Parathyroid adenoma (tissue), 2 donors: ENCODE data around the gene NTN4.

Experiments
- H2AFZ ChIP-seq: fragments of 300-600 bp; sonication (generic); one replicate; pipeline ENCODE4 v1.7.0; 2017; ENCODE audit warnings: antibody characterized with exemption, mild to moderate bottlenecking
- H3K27ac ChIP-seq: fragments of 300-600 bp; sonication (generic); one replicate; pipeline ENCODE4 v1.7.0; 2017
- H3K27me3 ChIP-seq: fragments of 300-600 bp; sonication (generic); one replicate; pipeline ENCODE4 v1.7.0; 2017; ENCODE audit warnings: low read length; ENCODE audit not compliant: control insufficient read depth, insufficient read depth
- H3K36me3 ChIP-seq: fragments of 300-600 bp; sonication (generic); one replicate; pipeline ENCODE4 v1.7.0; 2017; ENCODE audit warnings: low read length; ENCODE audit not compliant: control insufficient read depth, insufficient read depth
- H3K4me1 ChIP-seq: fragments of 300-600 bp; sonication (generic); one replicate; pipeline ENCODE4 v1.7.0; 2017; ENCODE audit warnings: control low read depth
- H3K4me2 ChIP-seq: fragments of 300-600 bp; sonication (generic); one replicate; pipeline ENCODE4 v1.7.0; 2017; ENCODE audit warnings: low read length
- H3K4me3 ChIP-seq: fragments of 300-600 bp; sonication (generic); one replicate; pipeline ENCODE4 v1.7.0; 2017; ENCODE audit warnings: low read depth, low read length
- H3K79me2 ChIP-seq: fragments of 300-600 bp; sonication (generic); one replicate; pipeline ENCODE4 v1.7.0; 2017; ENCODE audit warnings: control low read depth
- H3K9ac ChIP-seq: fragments of 300-600 bp; sonication (generic); one replicate; pipeline ENCODE4 v1.7.0; 2017; ENCODE audit warnings: mild to moderate bottlenecking
- H3K9me3 ChIP-seq: fragments of 300-600 bp; sonication (generic); one replicate; pipeline ENCODE4 v1.7.0; 2017; ENCODE audit warnings: low read length; ENCODE audit not compliant: control insufficient read depth
- CTCF ChIP-seq: fragments of 300-600 bp; sonication (generic); IDR thresholded peaks from one replicate; pipeline ENCODE4 v1.7.0; 2017; ENCODE audit warnings: antibody characterized with exemption, mild to moderate bottlenecking
- donor health status: primary hyperparathyroidism.

The NTN4 gene

GRCh38 chr12:95790033-95790916 lies at the start of gene NTN4:
NTN4 (minus strand) TSS chr12:95790764; CDS start chr12:95790309, 455 bp downstream.
- Histone ChIP-seq H3K27me3 (no peaks in the 10 kb centered on the region), H3K4me2 (peak within 1 kb of the TSS; percentile 88), H3K36me3 (no peaks in the 10 kb centered on the region), H3K79me2 (no peaks in the 10 kb centered on the region), H3K27ac (no peak within 1 kb of the TSS), H3K9ac (no peak within 1 kb of the TSS), H3K4me3 (peak within 1 kb of the TSS; percentile 62), H3K9me3 (no peaks in the 10 kb centered on the region), H2AFZ (peak within 1 kb of the TSS; percentile 89), H3K4me1 (no peaks in the 10 kb centered on the region)
- TF ChIP-seq CTCF, result no peak

GRCh38 chr12:95838125-95838524 lies 47.6 kb upstream of the NTN4 start:
- H3K36me3 ChIP-seq, result no peaks in the 10 kb centered on the region
- no peak overlapping the region for H3K4me2 ChIP-seq
- H3K4me1 ChIP-seq, result no peaks in the 10 kb centered on the region
- no peaks in the 10 kb centered on the region for H3K9me3 ChIP-seq
- no peak overlapping the region for H2AFZ ChIP-seq
- H3K4me3 ChIP-seq, result no peak overlapping the region
- no peak overlapping the region for H3K9ac ChIP-seq
- no peaks in the 10 kb centered on the region for H3K79me2 ChIP-seq
- H3K27me3 ChIP-seq, result no peaks in the 10 kb centered on the region
- TF ChIP-seq CTCF, result no peak
- H3K27ac ChIP-seq, result no peak overlapping the region

GRCh38 chr12:95837240-95838038 lies 46.9 kb upstream of the NTN4 start:
- Histone ChIP-seq H3K27me3 (no peaks in the 10 kb centered on the region), H3K9ac (no peak overlapping the region), H3K4me2 (no peak overlapping the region), H3K27ac (no peak overlapping the region), H3K36me3 (no peaks in the 10 kb centered on the region), H2AFZ (peak overlapping the region; percentile 9), H3K9me3 (no peaks in the 10 kb centered on the region), H3K4me1 (no peaks in the 10 kb centered on the region), H3K79me2 (no peaks in the 10 kb centered on the region), H3K4me3 (no peak overlapping the region)
- TF ChIP-seq CTCF, result no peak

GRCh38 chr12:95836630-95837239 lies 46.2 kb upstream of the NTN4 start:
- Histone ChIP-seq H3K79me2 (no peaks in the 10 kb centered on the region), H3K4me3 (no peak overlapping the region), H3K9ac (no peak overlapping the region), H3K4me1 (no peaks in the 10 kb centered on the region), H3K36me3 (no peaks in the 10 kb centered on the region), H3K27me3 (no peaks in the 10 kb centered on the region), H3K4me2 (no peak overlapping the region), H3K9me3 (no peaks in the 10 kb centered on the region), H2AFZ (peak overlapping the region; percentile 9), H3K27ac (no peak overlapping the region)
- no peak for TF ChIP-seq CTCF
